NOMO-1 treated with DMSO at 0.1 percent for 48 hours (cell line): ENCODE measurements around the gene STRA8.

Source experiments
- DNase-seq: peaks from one replicate; lab custom pipeline; 2025; ENCODE audit not compliant: unreplicated experiment; lab: John Stamatoyannopoulos, UW

STRA8 gene

DNA sequence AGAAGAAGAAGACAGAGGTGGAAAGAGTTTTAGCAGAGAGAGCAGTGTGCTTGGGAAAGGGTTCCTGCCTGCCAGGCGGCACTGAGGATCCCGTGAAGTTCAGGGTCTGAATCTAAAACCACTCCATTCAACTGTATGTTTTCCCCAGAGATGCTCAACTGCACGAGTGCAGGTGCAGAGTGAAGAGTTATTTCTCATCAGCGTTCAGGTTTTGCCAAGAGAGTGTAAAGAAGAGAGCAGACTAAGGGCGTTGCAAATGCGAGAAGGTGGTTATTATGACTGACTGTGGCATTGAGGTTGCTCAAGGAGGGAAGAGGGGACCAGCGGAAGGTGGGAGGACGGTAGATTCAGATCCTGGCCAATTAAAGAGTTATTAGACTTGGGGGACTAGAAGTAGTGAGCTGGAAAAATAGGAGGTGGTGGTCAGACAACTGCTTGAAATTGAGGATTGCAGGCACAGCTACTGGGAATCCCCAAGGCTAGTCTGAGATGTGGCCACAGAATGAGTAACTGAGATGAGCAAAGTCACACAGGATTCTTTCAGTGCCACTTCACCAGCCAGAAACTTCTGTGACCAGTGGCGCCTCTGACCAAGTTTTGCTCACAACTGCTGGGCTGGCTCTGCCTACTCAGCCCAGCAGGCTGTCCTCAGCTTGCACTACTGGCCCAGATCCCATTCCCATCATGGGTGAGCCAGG, 29.1 kb downstream of the STRA8 start:
- no peak for DNase-seq

DNA sequence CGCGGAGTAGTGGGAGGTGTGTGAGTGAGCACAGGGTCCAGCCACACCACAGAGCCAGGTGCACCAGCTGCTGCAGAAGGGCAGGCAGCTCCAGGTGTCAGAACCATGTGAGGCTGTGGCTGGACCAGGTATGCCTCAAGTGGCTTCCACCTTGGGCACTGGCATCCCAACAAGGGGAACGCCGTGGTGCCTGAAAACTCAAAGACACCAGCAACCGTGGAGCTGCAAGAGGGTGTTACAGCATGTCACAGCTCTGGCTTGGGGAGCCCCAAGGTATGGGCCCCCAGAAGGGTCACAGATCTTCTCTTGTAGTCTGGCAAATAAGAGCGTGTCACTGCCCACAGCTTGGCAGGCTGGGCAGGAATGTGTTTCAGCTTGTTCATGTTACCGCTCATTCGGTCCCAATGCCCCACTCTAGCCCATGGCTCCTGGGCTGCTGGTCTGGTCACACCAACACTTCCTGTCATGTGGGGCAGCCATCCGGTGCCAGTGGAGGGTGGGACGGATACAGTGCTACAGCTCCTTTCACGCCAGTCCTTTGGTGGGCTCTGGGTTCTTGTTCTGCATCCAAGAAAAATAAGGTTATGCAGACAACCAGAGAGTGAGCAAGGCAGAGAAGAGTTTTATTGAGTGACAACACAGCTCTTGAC, 29.8 kb downstream of the STRA8 start:
- DNase-seq: no peak

DNA sequence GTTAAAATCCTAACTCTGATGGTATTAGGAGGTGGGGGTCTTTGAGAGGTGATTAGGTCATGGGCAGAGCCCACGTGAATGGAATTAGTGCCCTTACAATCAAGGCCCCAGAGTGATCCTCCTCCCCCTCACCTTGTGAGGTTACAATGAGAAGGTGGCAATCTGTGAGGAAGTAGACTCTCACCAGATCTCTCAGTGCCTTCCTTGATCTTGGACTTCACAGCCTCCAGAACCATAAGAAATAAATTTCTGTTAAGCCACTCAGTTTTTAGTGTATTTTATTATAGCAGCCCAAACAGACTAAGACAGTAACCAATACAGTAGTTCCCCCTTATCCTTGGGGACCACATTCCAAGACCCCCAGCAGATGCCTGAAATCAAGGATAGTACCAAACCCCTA, 32.0 kb downstream of the STRA8 start:
- DNase-seq: no peak

DNA sequence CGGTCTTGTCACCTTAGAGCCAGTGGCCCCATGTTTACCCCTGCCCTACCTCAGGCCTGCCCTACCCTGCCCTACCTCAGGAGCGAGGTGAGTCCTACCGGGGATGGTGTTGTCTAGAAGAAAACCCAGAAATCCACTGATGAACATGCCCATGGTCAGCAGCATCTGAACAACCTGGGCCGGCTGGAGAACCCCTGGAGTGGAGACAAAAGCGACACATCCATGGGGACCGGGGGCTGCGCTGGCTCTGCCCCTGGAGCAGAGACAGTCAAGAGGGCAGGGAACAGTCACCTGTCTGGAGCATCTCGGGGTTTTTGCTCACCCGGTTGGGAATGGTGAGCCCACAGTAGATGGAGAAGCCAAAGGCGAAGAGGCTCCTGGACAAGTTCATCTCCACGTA, 36.3 kb downstream of the STRA8 start:
- DNase-seq: no peak

DNA sequence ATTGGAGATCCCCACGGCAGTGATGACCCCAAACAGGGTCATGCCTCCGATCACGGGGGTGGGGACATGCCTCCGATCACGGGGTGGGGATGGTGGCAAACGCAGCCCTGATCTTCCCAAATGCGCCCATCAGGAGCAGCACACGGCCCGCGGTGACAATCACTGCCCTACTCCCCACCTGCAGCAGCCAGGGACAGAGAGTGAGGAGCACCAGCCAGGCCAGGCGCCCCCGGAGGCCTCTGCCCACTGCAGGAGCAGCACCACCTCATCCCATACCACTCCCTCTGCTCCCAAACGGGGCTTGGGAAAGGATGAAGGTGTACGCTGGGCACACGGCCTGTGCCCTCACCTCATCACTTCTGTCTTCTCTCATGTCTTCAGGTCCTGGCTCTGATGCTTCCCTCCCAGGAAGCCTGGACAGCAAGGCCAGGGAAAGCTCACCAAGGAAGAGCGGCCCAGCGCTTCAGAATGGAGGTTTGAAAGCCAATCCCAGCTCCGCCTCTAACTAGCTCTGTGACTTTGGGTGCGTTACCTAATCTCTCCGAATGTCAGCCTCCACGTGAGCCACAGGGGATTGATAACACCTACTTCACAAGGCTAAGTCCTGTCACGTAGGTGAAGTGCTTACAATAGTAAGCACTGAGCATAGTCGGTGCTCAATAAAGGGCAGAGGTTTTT, 37.1 kb downstream of the STRA8 start:
- no peak for DNase-seq

DNA sequence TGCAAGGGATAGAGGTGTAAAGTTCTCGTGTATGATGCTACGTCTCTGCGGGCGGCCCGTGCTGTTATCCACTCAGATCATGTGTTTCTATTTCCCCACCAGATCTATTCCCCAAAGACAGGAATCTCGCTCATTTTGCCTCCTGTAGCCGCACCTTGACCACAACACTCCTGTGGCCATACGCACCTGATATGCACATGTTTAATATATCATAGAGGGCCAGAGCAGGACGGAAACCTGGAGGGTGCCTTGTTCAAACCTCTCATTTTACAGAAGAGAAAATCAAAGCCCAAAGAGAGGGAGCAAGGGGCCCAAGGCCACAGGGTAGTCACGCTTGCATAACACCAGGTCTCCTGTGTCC, 37.6 kb downstream of the STRA8 start:
- DNase-seq: no peak

- no peak for DNase-seq
Measured at GRCh38 chr7:135272303-135272702, 38.7 kb downstream of the STRA8 start.

- no peak for DNase-seq
Measured at GRCh38 chr7:135273581-135273980, 39.9 kb downstream of the STRA8 start.

DNA sequence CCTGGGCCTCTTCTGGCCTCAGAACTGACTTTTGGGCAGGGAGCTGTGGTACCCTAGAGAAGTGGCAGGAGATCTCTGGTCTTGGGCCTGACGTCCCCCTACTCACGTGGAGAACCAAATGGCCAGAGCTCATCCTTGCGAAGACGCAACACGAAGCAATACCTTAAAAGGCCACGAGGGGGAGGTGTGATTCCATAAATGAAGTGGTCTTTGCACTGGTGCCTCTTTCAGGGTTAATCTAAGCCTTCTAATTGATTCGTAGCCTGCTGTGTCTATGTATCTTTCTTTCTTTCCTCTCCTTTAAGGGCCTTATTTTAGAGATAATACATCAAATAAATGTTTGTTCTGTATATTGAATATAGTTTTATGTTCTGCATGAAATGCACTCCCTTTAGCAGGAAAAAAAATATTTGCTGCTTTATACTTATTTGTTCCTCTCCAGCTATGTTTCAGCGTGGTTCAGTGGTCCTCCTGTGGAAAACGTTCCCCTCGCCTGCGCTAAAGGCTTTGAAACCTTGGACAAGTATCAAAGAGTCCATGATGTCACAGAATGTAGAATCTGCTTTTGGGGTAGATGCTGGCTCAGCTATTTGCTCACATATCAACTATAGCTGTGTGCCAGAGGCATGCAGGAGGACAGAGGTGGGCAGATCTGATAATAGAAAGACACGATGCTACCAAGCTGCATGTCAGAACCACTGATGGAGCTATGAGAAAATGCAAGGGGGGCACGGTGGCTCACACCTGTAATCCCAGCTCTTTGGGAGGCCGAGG, 41.0 kb downstream of the STRA8 start:
- peak; percentile 37 for DNase-seq

DNA sequence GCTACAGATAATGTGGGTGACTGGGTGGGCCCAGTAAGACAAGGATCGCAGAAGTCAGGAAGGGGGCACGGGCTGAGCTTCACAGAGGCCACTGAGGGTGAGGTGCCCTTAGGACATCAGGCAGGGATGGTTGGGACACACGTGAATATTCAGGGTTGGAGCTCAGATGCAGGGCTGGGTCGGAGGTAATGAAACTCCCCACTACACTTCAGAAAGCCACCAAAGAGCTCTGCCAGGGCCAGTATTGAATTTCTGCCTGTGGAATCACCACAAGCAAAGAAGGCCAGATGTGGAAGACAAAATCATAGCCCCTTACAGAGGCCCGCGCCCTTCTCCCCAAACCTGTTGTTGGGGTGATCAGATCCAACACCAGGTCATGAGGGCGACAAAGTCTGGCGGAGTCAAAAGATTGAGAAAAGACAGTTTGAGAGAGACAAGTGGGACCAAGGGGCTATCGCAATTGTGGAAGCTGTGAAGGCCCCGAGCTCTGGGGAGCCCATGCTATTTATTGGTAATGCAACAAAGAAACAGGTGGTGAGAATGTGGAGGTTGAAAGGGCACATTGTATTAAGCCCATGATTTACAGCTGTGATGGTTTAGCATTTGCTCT, 42.4 kb downstream of the STRA8 start:
- no peak for DNase-seq

- no peak for DNase-seq
Measured at GRCh38 chr7:135277161-135277560, 43.5 kb downstream of the STRA8 start.

DNA sequence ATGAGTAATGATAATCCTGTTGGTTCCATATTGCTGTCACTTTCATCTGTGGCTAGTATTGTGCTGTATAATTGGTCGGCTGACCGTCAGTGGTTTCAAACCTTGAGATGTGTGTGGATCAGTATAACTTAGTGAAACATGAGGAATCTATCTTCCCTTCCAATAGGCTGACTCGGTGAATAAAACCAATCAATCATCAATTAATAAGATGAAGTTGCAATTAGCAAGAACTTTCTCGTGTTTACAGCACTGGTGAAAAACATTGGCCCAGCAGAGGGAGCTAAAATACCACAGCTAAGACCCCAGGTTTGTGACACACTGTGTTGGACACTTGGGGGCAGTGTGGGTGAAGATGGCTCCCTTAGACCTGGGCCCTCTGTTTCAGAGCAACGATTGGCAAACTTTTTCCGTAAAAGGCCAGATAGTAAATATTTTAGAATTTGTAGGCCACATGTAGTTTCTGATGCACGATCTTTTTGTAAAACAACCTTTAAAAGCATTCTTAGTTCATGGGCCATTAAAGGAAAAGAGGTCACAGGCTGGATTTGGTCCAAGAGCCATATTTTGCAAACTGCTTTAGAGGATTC, 47.8 kb downstream of the STRA8 start:
- peak; percentile 60 for DNase-seq

DNA sequence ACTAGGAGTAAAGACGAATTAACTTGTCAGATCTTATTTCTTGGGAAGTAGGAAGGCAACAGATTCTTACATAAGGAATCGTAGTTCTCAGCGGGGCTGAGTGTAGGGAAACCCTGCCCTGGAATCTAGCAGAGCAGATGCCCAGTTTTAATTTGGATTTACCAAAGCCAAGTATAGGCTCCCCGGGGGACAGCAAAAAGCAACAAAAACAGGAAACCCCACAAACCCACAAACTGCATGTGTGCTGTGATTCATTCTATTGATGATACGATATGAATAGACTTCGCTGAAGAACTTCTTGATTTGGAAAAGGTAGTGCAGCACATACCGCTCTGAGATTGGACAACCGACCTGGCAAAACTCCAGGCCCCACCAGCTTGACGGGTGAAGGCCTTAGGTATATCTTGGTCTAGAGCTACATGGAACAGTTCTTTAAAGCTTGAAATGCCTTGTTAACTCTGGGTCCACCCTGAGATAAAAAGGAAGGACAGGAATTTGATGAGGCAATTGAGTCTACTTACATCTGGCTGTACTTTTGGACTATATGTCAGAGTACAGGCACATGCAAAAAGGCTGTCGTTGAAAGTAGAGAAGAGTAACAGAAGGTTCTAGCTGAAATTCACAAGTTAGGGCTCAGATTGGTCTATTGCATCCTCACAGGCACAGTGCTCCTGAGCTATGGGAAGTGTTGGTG, 49.1 kb downstream of the STRA8 start:
- DNase-seq: no peak

DNA sequence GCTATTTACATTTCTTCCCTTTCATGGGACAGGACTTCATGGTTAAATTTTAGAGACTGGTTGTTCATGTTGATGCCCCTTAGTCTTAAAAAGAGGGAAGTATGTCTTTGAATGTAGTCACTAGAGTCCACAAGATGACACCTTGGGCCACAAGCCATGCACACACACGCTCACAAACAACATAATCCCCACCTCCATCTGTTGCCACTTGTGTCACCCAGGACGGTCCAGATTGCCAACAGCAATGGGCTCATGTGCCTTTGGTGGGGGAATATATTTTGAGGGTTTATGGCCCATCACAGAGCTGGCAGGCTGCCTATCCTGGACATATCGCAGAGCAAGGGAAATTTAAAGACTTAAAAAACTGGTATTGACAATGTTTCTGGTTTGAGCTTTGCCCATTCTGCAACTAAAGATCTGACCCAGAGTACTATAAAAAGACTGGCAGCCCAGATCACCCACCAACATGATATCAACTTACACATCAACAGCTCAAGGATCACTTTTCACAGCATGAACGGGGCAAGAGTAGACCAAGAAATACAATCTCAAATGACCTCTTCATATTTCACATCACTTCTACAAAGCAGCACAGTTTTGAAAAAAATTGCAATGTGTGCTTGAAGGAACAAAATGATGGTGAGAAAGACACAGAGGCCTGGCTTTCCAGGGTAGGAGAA, 50.5 kb downstream of the STRA8 start:
- no peak for DNase-seq

GRCh38 chr7:135285547-135286233, 52.1 kb downstream of the STRA8 start:
- DNase-seq: no peak

DNA sequence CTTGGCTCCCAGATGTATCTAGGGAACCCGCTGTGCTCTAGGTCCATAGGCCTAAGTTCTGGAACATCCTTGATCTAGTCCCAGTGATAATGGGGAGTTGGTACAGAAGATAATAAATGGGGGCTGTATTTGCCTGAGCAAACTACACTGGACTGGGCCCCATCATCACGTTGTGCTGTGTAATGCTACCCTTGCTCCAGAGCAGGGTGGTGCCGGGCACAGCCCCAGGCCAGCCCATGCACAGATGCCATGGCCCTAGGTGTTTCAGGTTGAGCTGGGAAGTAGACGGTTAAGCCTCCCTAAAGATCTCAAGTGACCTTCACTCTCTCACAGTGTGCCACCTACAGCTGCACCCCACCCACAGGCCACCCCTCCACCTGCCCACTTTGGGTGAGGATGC, 53.2 kb downstream of the STRA8 start:
- DNase-seq: no peak

GRCh38 chr7:135290594-135290993, 57.0 kb downstream of the STRA8 start:
- no peak for DNase-seq

DNA sequence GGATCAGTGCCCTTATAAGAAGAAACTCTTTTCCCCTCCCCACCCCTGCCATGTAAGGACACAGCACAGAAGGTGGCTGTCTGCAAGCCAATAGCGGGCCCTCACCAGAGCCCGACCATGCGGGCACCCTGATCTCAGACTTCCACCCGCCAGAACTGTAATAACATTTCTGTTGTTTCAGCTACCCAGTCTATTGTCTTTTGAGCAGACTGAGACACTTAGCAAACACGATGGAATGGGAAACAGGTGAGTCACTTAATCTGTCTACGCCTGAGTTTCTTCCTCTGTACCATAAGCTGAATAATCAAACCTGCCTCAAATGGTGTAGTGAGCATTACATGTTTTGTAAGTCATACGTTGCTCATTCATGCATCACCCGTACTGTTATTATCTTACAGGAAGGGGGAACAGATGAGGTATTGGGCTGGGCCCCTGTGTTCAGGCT, 58.2 kb downstream of the STRA8 start:
- no peak for DNase-seq

DNA sequence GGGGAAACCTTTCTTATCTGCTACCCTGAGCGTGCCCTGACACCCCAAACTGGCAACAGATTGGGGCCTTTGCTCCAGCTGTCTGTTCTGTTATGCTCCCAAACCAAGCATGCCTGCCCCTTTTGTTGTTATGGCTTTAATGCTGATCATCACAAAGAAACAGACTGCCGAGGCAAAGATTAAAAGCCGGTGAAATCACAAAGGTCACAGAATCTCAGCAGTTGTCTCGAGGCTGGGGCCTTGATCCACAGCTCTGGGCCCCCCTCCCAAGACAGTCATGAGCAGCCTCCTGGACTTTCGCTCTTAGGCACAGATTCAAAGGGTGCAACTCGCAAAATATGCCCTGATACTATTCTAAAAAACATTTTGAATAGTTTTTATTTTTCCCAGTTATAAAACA, 65.6 kb downstream of the STRA8 start:
- DNase-seq: no peak
